ENCODE data around the gene TFR2.
"Not testable (repeated sequence)": the region's sequence is repeated elsewhere in the genome, so short reads cannot be mapped to it uniquely, and the experiment has no call there.

TFR2 gene

GRCh38 chr7:100679129-100679926 is 38.0 kb upstream of the TFR2 start:
- DNase-seq (ENCODE audit: insufficient read length, low spot score) (peak; percentile 7), FAIRE-seq (no peak)

GRCh38 chr7:100678291-100678984 is 37.1 kb upstream of the TFR2 start:
- peak; percentile 1 for DNase-seq (ENCODE audit: insufficient read length, low spot score)

GRCh38 chr7:100677308-100678267 is 36.2 kb upstream of the TFR2 start:
- no peak for FAIRE-seq
- DNase-seq (ENCODE audit: insufficient read length, low spot score), result peak; percentile 4

More at GRCh38 chr7:100678291-100678984, 37.1 kb upstream of the TFR2 start:
- FAIRE-seq, result no peak

GRCh38 chr7:100676501-100677306 is 35.4 kb upstream of the TFR2 start:
- DNase-seq (ENCODE audit: insufficient read length, low spot score), result peak; percentile 4
- FAIRE-seq, result no peak

- DNase-seq (ENCODE audit: insufficient read length, low spot score) (peak; percentile 86), FAIRE-seq (peak; percentile 18)
These were observed 34.4 kb upstream of the TFR2 start for GRCh38 chr7:100675581-100676350.

GRCh38 chr7:100675105-100675451 is 33.7 kb upstream of the TFR2 start:
- no peak for DNase-seq (ENCODE audit: insufficient read length, low spot score)

GRCh38 chr7:100674411-100675104 is 33.2 kb upstream of the TFR2 start:
- no peak for FAIRE-seq
- no peak for DNase-seq (ENCODE audit: insufficient read length, low spot score)

More at GRCh38 chr7:100675105-100675451, 33.7 kb upstream of the TFR2 start:
- FAIRE-seq, result no peak

- DNase-seq (ENCODE audit: insufficient read length, low spot score) (no peak), FAIRE-seq (no peak)
These were observed 32.6 kb upstream of the TFR2 start for GRCh38 chr7:100673942-100674410.

- DNase-seq (ENCODE audit: insufficient read length, low spot score), result peak; percentile 91
- peak; percentile 98 for FAIRE-seq
These were observed 32.1 kb upstream of the TFR2 start, which contains the start of gene GNB2 for GRCh38 chr7:100673302-100673941. TSS of gene GNB2 (plus strand) at chr7:100673740. CDS start at chr7:100676266, 2,526 bp downstream.

GRCh38 chr7:100671353-100672327 is 30.3 kb upstream of the TFR2 start:
- FAIRE-seq (no peak), DNase-seq (ENCODE audit: insufficient read length, low spot score) (no peak)

GRCh38 chr7:100670074-100670473 is 28.7 kb upstream of the TFR2 start:
- FAIRE-seq (no peak), DNase-seq (ENCODE audit: insufficient read length, low spot score) (no peak)

GRCh38 chr7:100669106-100669505 is 27.8 kb upstream of the TFR2 start:
- DNase-seq (ENCODE audit: insufficient read length, low spot score); FAIRE-seq: not testable (repeated sequence)

GRCh38 chr7:100668069-100668449 is 26.7 kb upstream of the TFR2 start:
- no peak for FAIRE-seq
- DNase-seq (ENCODE audit: insufficient read length, low spot score), result no peak

- no peak for DNase-seq (ENCODE audit: insufficient read length, low spot score)
- FAIRE-seq, result no peak
These were observed 26.1 kb upstream of the TFR2 start for GRCh38 chr7:100667331-100668068.

- DNase-seq (ENCODE audit: insufficient read length, low spot score) (no peak), FAIRE-seq (no peak)
These were observed 23.9 kb upstream of the TFR2 start for GRCh38 chr7:100665168-100665726.
